HG02840 (cell line): ENCODE measurements around the gene RMND5A.

Experiments
- ATAC-seq: cut with Tn5 transposase; IDR thresholded peaks from one replicate; pipeline ENCODE4 v1.9.1; 2021; ENCODE audit warnings: mild to moderate bottlenecking, moderate library complexity, moderate number of reproducible peaks; ENCODE audit not compliant: unreplicated experiment, low FRiP score

RMND5A gene

GRCh38 chr2:86788881-86789686, 69.0 kb downstream of the RMND5A start:
- ATAC-seq: no peak

GRCh38 chr2:86789687-86790133, 69.6 kb downstream of the RMND5A start:
- ATAC-seq: no peak

DNA sequence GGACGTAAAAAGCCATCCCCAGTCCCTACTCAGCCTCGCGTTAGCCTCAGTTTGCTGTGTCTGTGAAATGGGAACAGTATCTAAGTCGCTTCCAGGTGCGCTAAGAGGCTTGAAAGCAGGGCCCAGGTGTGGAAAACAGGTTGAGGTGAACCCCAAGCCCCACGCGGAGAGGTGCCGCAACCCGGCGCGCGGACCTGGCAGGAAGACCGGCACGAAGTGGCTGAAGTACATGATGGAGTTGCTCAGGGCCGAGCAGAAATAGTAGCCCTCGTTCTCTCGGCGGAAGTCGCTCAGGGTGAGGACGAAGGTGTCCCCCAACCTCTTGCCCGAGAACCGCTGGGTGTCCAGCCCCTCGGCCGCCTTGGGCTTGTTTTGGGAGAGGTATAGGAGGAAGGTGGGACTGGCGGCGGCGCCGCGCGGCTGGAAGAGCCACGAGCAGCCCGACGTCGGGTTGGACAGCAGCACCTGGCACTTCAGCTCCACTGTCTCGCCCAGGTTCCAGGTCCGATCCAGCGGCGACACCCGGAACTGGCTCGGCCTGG, 70.1 kb downstream of the RMND5A start:
- no peak for ATAC-seq

GRCh38 chr2:86790676-86791572, 70.8 kb downstream of the RMND5A start, which contains the start of gene CD8A:
Gene CD8A (minus strand): TSS chr2:86790913. CDS start chr2:86790825, 88 bp downstream.
- no peak for ATAC-seq

GRCh38 chr2:86791573-86791972, 71.5 kb downstream of the RMND5A start:
- no peak for ATAC-seq

- ATAC-seq: no peak
Observed at GRCh38 chr2:86793752-86794151, 73.7 kb downstream of the RMND5A start.

GRCh38 chr2:86794861-86795260, 74.8 kb downstream of the RMND5A start:
- no peak for ATAC-seq

- no peak for ATAC-seq
Observed at GRCh38 chr2:86800856-86801567, 80.9 kb downstream of the RMND5A start.

- no peak for ATAC-seq
Observed at GRCh38 chr2:86806059-86806857, 86.2 kb downstream of the RMND5A start.

DNA sequence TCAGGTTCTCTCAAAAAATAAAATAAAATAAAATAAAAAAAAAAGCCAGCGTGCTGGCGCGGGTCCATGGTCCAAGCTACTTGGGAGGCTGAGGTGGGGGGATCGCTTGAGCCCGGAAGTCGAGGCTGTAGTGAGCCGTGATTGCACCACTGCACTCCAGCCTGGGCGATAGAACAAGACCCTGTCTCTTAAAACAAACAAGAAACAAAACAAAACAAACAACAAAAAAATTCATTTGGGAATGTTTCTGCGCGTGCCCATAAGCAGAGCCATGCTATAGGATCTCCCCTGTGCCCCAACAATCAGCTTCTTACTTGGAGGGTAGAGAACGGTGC, 87.0 kb downstream of the RMND5A start:
- no peak for ATAC-seq

GRCh38 chr2:86807468-86808275, 87.6 kb downstream of the RMND5A start:
- no peak for ATAC-seq

GRCh38 chr2:86808315-86809161, 88.4 kb downstream of the RMND5A start:
- peak; percentile 69 for ATAC-seq

DNA sequence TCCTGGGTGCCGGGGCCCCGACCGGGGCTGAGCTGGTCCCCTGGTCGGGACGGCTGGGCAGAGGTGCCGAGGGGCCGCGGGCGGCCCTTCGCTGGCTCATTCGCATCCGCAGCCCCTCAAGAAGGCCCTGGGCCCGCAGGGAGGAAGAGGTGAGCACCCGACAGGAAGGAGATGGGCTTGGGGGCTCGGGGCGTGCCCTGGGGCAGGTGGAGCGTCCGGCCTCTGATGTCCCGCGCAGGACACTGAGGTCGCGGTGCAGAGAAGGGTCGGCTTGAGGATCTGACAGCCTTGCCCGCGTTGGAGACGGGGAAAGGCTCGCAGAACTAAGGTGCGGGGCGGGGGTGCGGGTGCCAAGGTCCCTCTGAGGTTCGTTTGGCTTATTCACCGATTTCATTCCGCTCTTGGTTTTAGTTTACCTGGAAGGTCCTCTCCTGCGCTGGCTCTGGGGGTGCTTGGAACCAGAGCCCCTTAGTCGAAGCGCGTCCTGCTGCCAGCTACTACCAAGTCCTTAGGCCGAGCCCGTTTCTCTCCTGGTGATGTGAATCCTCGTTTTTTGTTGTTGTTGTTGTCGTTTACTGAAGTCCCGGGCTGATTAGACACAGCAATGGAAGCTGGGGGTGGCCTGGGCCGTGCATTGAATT, 89.5 kb downstream of the RMND5A start:
- no peak for ATAC-seq

GRCh38 chr2:86815611-86816010, 95.5 kb downstream of the RMND5A start:
- ATAC-seq: no peak

- ATAC-seq: no peak
Observed at GRCh38 chr2:86818114-86818801, 98.2 kb downstream of the RMND5A start.

- ATAC-seq: no peak
Observed at GRCh38 chr2:86818957-86819356, 98.9 kb downstream of the RMND5A start.

DNA sequence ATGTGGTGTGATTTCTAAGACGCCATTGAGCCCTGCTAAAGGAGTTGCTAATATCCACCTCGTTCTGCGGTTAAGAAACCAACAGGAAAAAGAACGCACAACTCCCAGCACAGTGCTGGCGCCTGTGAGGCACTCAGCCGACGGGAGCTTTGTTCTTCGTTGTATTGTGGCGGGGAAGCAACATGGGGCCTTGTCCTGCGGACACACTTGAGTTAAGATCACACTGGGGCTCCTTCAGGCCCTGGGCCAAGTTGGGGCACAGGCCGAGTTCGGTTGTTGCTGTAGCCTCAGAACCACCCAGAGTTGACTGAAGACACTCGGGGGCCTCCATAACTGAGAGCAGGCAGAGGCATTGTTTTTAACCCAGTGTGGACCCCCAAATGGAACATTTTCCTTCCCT, 101.2 kb downstream of the RMND5A start:
- ATAC-seq: no peak
